Smooth muscle cell of the umbilical artery (primary cell): ENCODE measurements around the gene TLE5. TPM values are rescaled to one million over a fixed set of nuclear protein-coding genes. Genes with fewer than 3 reads are reported as not detected.

Source experiments
- total RNA-seq: library from RNA; depleted of rRNA; stranded (reverse); fragments of >200 nt; gene quantifications from 2 replicates; pipeline ENCODE4 v1.2.3, GENCODE V29; 2014

Gene TLE5
- total RNA-seq, result 84.3 and 153 TPM in 2 replicates

GRCh38 chr19:3062165-3063105 is at the start of gene TLE5:
Gene TLE5 (minus strand): TSS chr19:3062495. CDS start chr19:3062200, 295 bp downstream.

GRCh38 chr19:3029065-3029923 is 33.0 kb downstream of the TLE5 start, which contains the start of gene TLE2:
Gene TLE2 (minus strand): TSS chr19:3029280. CDS start chr19:3028904, 376 bp downstream.

Other genes starting within 250 kb of the TLE5 start
- 2.9 and 5.0 TPM in 2 replicates for gene ZNF554, start 242.6 kb downstream of the TLE5 start, total RNA-seq
- gene ZNF555, start 221.0 kb downstream of the TLE5 start, total RNA-seq, result 7.2 and 8.3 TPM in 2 replicates
- not detected in 2 replicates for gene ZNF556, start 195.2 kb downstream of the TLE5 start, total RNA-seq
- gene ZNF57, start 161.6 kb downstream of the TLE5 start, total RNA-seq, result 3.0 and 3.7 TPM in 2 replicates
- 4.2 and 5.0 TPM in 2 replicates for gene ZNF77, start 117.5 kb downstream of the TLE5 start, total RNA-seq
- gene TLE6, start 84.9 kb downstream of the TLE5 start, total RNA-seq, result 0.55 and 0.89 TPM in 2 replicates
- gene TLE2, start 33.2 kb downstream of the TLE5 start, total RNA-seq, result 0.88 and 0.89 TPM in 2 replicates
- gene GNA11, start 31.9 kb upstream of the TLE5 start, total RNA-seq, result 55.5 and 57.3 TPM in 2 replicates
- gene GNA15, start 73.5 kb upstream of the TLE5 start, total RNA-seq, result under 0.01 and 0.46 TPM in 2 replicates
- gene S1PR4, start 116.3 kb upstream of the TLE5 start, total RNA-seq, result under 0.01 TPM in 1 of 2 replicates, not detected in the other
- gene NCLN, start 123.4 kb upstream of the TLE5 start, total RNA-seq, result 65.6 and 85.4 TPM in 2 replicates
- gene CELF5, start 162.2 kb upstream of the TLE5 start, total RNA-seq, result not detected in 2 replicates